WTC11 (cell line): ENCODE results near the gene INVS. TPM values are rescaled to one million over a fixed set of nuclear protein-coding genes. Genes with fewer than 3 reads are reported as not detected.

ENCODE experiments used
- ATAC-seq: fragments of 200-7000 bp; cut with Tn5 transposase; 2 replicates; pipeline ENCODE4 v1.10.0; 2021; ENCODE audit warnings: mild to moderate bottlenecking, moderate library complexity
- CTCF ChIA-PET: fragments of 300-600 bp; sonication (Branson Sonifier 250); formaldehyde crosslinking; loops from one replicate; lab custom pipeline; 2021; ENCODE audit warnings: antibody characterized with exemption; lab: Charles Lee
- POLR2A ChIA-PET: fragments of 350-600 bp; sonication (Branson Sonifier 250); formaldehyde crosslinking; loops from one replicate; lab custom pipeline; 2021; ENCODE audit warnings: antibody characterized with exemption; lab: Charles Lee
- DNase-seq: peaks from one replicate; pipeline ENCODE4 v3.0.0; 2021; ENCODE audit warnings: low spot score
- H3K27ac Mint-ChIP-seq: 2 replicates; pipeline ENCODE4 v1.8.0; 2021; ENCODE audit warnings: mixed read lengths
- H3K27me3 Mint-ChIP-seq: 2 replicates; pipeline ENCODE4 v1.8.0; 2021; ENCODE audit warnings: low read depth, mild to moderate bottlenecking, moderate library complexity, mixed read lengths
- H3K36me3 Mint-ChIP-seq: 2 replicates; pipeline ENCODE4 v1.8.0; 2021; ENCODE audit warnings: mixed read lengths
- H3K4me1 Mint-ChIP-seq: 2 replicates; pipeline ENCODE4 v1.8.0; 2022; ENCODE audit warnings: mixed read lengths
- H3K4me3 Mint-ChIP-seq: 2 replicates; pipeline ENCODE4 v1.8.0; 2021; ENCODE audit warnings: mild to moderate bottlenecking, moderate library complexity, mixed read lengths
- H3K9me3 Mint-ChIP-seq: 2 replicates; pipeline ENCODE4 v1.8.0; 2021; ENCODE audit warnings: mixed read lengths
- ATF2 ChIP-seq: sonication (generic); formaldehyde crosslinking; IDR thresholded peaks from 2 replicates; pipeline ENCODE4 v1.8.1; 2022; ENCODE audit warnings: low read depth, missing genetic modification reagents, borderline replicate concordance
- CDX4 ChIP-seq: fragments of 250-450 bp; sonication (Bioruptor Pico); IDR thresholded peaks from 2 replicates; pipeline ENCODE4 v1.9.0; 2021; ENCODE audit warnings: moderate library complexity, mild to moderate bottlenecking, inconsistent platforms, borderline replicate concordance
- CREB1 ChIP-seq: sonication (generic); formaldehyde crosslinking; IDR thresholded peaks from 2 replicates; pipeline ENCODE4 v1.8.0; 2023; ENCODE audit warnings: mild to moderate bottlenecking, missing genetic modification reagents
- EMX1 ChIP-seq: fragments of 250-450 bp; sonication (Bioruptor Pico); IDR thresholded peaks from 2 replicates; pipeline ENCODE4 v1.8.0; 2021; ENCODE audit warnings: mild to moderate bottlenecking
- ETV6 ChIP-seq: sonication (generic); formaldehyde crosslinking; IDR thresholded peaks from 2 replicates; pipeline ENCODE4 v1.8.1; 2022; ENCODE audit warnings: mild to moderate bottlenecking, missing genetic modification reagents
- JAZF1 ChIP-seq: fragments of 250-450 bp; sonication (Bioruptor Pico); IDR thresholded peaks from 2 replicates; pipeline ENCODE4 v1.9.0; 2021; ENCODE audit warnings: moderate library complexity, mild to moderate bottlenecking, inconsistent platforms
- OVOL2 ChIP-seq: fragments of 250-450 bp; sonication (Bioruptor Pico); IDR thresholded peaks from 2 replicates; pipeline ENCODE4 v1.9.0; 2021; ENCODE audit warnings: mild to moderate bottlenecking, borderline replicate concordance
- RELA ChIP-seq: sonication (generic); formaldehyde crosslinking; IDR thresholded peaks from 2 replicates; pipeline ENCODE4 v1.8.1; 2022; ENCODE audit warnings: missing genetic modification reagents, mild to moderate bottlenecking, borderline replicate concordance
- SOX15 ChIP-seq: fragments of 250-450 bp; sonication (Bioruptor Pico); IDR thresholded peaks from 2 replicates; pipeline ENCODE4 v1.9.0; 2021; ENCODE audit warnings: mild to moderate bottlenecking
- SP1 ChIP-seq: sonication (generic); formaldehyde crosslinking; conservative IDR thresholded peaks from 2 replicates; pipeline ENCODE4 v1.8.1; 2022; ENCODE audit warnings: missing genetic modification reagents
- ZMAT4 ChIP-seq: fragments of 250-450 bp; sonication (Bioruptor Pico); IDR thresholded peaks from 2 replicates; pipeline ENCODE4 v1.9.0; 2021; ENCODE audit warnings: mild to moderate bottlenecking
- ZNF121 ChIP-seq: sonication (generic); formaldehyde crosslinking; IDR thresholded peaks from 2 replicates; pipeline ENCODE4 v1.8.0; 2023; ENCODE audit warnings: missing genetic modification reagents
- ZNF219 ChIP-seq: sonication (generic); formaldehyde crosslinking; IDR thresholded peaks from 2 replicates; pipeline ENCODE4 v1.8.0; 2023; ENCODE audit warnings: missing genetic modification reagents, mild to moderate bottlenecking, borderline replicate concordance
- ZNF423 ChIP-seq: fragments of 250-450 bp; sonication (Bioruptor Pico); IDR thresholded peaks from 2 replicates; pipeline ENCODE4 v2.1.2; 2022; ENCODE audit warnings: mild to moderate bottlenecking, moderate library complexity
- ZNF512 ChIP-seq: sonication (generic); formaldehyde crosslinking; IDR thresholded peaks from 2 replicates; pipeline ENCODE4 v1.8.1; 2022; ENCODE audit warnings: missing genetic modification reagents, borderline replicate concordance
- total RNA-seq: library from RNA; stranded (reverse); gene quantifications from 3 replicates; pipeline ENCODE4 v1.2.3, GENCODE V29; 2021
- TF ChIP-seq, protein P1 (sequence below): sonication (generic); formaldehyde crosslinking; IDR thresholded peaks from 2 replicates; pipeline ENCODE4 v1.8.0; 2023; ENCODE audit warnings: mild to moderate bottlenecking, missing genetic modification reagents
- TF ChIP-seq, protein P2 (sequence below): sonication (generic); formaldehyde crosslinking; IDR thresholded peaks from 2 replicates; pipeline ENCODE4 v1.8.1; 2023; ENCODE audit warnings: mild to moderate bottlenecking, missing genetic modification reagents, moderate library complexity
- TF ChIP-seq, protein P3 (sequence below): sonication (generic); formaldehyde crosslinking; IDR thresholded peaks from 2 replicates; pipeline ENCODE4 v1.8.1; 2022; ENCODE audit warnings: mild to moderate bottlenecking, moderate library complexity, missing genetic modification reagents

Gene INVS
- total RNA-seq, 1 experiment from 2014 or later = 8.1 TPM

DNA sequence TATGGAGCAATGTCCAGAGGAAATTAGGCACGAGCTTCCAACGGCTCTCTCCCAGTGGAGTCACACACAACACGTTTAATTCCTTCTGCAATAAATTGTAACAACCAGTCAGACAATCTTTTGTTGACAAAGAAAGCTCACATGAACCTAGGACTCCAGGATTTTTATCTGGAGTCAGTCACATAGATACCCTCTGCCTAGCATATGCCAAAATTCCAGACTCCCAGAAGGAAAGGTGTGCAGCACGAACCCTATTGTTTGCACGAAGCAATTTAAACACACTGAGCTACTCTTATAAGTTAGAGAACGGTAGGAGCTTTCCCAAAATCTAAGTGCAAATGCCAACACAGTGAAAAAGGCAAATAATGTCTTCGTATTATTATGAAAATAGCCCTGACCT, 186.6 kb downstream of the INVS start (continued):
- TF ChIP-seq ZNF512 (CRISPR knock-in tag) (no peak), EMX1 (no peak)
- TF ChIP-seq, protein P1, sequence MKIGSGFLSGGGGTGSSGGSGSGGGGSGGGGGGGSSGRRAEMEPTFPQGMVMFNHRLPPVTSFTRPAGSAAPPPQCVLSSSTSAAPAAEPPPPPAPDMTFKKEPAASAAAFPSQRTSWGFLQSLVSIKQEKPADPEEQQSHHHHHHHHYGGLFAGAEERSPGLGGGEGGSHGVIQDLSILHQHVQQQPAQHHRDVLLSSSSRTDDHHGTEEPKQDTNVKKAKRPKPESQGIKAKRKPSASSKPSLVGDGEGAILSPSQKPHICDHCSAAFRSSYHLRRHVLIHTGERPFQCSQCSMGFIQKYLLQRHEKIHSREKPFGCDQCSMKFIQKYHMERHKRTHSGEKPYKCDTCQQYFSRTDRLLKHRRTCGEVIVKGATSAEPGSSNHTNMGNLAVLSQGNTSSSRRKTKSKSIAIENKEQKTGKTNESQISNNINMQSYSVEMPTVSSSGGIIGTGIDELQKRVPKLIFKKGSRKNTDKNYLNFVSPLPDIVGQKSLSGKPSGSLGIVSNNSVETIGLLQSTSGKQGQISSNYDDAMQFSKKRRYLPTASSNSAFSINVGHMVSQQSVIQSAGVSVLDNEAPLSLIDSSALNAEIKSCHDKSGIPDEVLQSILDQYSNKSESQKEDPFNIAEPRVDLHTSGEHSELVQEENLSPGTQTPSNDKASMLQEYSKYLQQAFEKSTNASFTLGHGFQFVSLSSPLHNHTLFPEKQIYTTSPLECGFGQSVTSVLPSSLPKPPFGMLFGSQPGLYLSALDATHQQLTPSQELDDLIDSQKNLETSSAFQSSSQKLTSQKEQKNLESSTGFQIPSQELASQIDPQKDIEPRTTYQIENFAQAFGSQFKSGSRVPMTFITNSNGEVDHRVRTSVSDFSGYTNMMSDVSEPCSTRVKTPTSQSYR = no peak

- Mint-ChIP-seq H3K27ac (no peak overlapping the region), H3K36me3 (peaks cover 62% of the 10 kb centered on the region), H3K27me3 (no peaks in the 10 kb centered on the region), H3K4me3 (no peak overlapping the region), H3K9me3 (peaks cover 42% of the 10 kb centered on the region), H3K4me1 (no peaks in the 10 kb centered on the region)
- CTCF ChIA-PET = no interaction called here
- POLR2A ChIA-PET = no interaction called here
- TF ChIP-seq SOX15 (CRISPR knock-in tag) (no peak), OVOL2 (CRISPR knock-in tag) (no peak)
- DNase-seq = no peak
- no peak for ATAC-seq
Observed at GRCh38 chr9:100286257-100286656, 187.2 kb downstream of the INVS start.

GRCh38 chr9:100287186-100287585, 188.1 kb downstream of the INVS start:
- ChIA-PET CTCF (no interaction called here), POLR2A (no interaction called here)
- Mint-ChIP-seq H3K4me3 (no peak overlapping the region), H3K27ac (no peak overlapping the region), H3K27me3 (no peaks in the 10 kb centered on the region), H3K4me1 (no peaks in the 10 kb centered on the region), H3K9me3 (peaks cover 45% of the 10 kb centered on the region), H3K36me3 (peaks cover 72% of the 10 kb centered on the region)
- TF ChIP-seq, protein P2, sequence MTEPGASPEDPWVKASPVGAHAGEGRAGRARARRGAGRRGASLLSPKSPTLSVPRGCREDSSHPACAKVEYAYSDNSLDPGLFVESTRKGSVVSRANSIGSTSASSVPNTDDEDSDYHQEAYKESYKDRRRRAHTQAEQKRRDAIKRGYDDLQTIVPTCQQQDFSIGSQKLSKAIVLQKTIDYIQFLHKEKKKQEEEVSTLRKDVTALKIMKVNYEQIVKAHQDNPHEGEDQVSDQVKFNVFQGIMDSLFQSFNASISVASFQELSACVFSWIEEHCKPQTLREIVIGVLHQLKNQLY = no peak
- TF ChIP-seq CREB1 (CRISPR knock-in tag) (no peak), ZMAT4 (no peak), ZNF219 (no peak), CDX4 (no peak), ZNF423 (CRISPR knock-in tag) (no peak), RELA (CRISPR knock-in tag) (no peak), ATF2 (CRISPR knock-in tag) (no peak), ETV6 (CRISPR knock-in tag) (no peak), JAZF1 (CRISPR knock-in tag) (no peak), SP1 (CRISPR knock-in tag) (no peak), ZNF121 (no peak)
- TF ChIP-seq, protein P3, sequence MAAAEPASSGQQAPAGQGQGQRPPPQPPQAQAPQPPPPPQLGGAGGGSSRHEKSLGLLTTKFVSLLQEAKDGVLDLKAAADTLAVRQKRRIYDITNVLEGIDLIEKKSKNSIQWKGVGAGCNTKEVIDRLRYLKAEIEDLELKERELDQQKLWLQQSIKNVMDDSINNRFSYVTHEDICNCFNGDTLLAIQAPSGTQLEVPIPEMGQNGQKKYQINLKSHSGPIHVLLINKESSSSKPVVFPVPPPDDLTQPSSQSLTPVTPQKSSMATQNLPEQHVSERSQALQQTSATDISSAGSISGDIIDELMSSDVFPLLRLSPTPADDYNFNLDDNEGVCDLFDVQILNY (CRISPR knock-in tag) = no peak
- TF ChIP-seq, all 79 proteins: peak for 0
- ATAC-seq (no peak), DNase-seq (no peak)
